ENCODE results near the gene FGG. TPM values are rescaled to one million over a fixed set of nuclear protein-coding genes. Genes with fewer than 3 reads are reported as not detected.

Gene FGG
- total RNA-seq, result not detected in 2 replicates
- not detected in 2 replicates for polyA plus RNA-seq
- polyA plus RNA-seq (2012), result not detected in 2 replicates
- not detected in 2 replicates for polyA minus RNA-seq (ENCODE audit: low replicate concordance)

- no peak within 1 kb of the TSS for H3K9ac ChIP-seq (ENCODE audit: insufficient read depth, low read length)
- no peaks in the 10 kb centered on the region for H3K27me3 ChIP-seq (ENCODE audit: control insufficient read depth, insufficient read depth, low read length)
- no peaks in the 10 kb centered on the region for H3K36me3 ChIP-seq (ENCODE audit: control insufficient read depth, insufficient read depth, low read length)
- H3K4me1 ChIP-seq (ENCODE audit: control insufficient read depth, extremely low read depth, insufficient read depth, low read length), result no peaks in the 10 kb centered on the region
- TF ChIP-seq CTCF (conservative IDR thresholded peaks at IDR 0.05 in 1 of 2, IDR thresholded peaks at IDR 0.05 in 1 of 2; ENCODE audit: low read depth in 1 of 2, low read length in 2 of 2), result no peak
- no peak for TF ChIP-seq EZH2 (IDR thresholded peaks at IDR 0.05; ENCODE audit: low read length, missing control alignments)
- H3K27ac ChIP-seq (ENCODE audit: insufficient read depth, low read length), result no peak within 1 kb of the TSS
- no peaks in the 10 kb centered on the region for H4K20me1 ChIP-seq (ENCODE audit: control insufficient read depth, extremely low read depth, insufficient read depth, low read length)
- H3K9me3 ChIP-seq (ENCODE audit: control insufficient read depth, insufficient read depth, low read depth, low read length), result no peaks in the 10 kb centered on the region
- no peak within 1 kb of the TSS for H2AFZ ChIP-seq (ENCODE audit: low read length)
- H3K4me2 ChIP-seq (ENCODE audit: extremely low read depth, insufficient read depth, low read length), result no peak within 1 kb of the TSS
- no peak for DNase-seq (ENCODE audit: low read depth in 2 of 2)
- H3K79me2 ChIP-seq (ENCODE audit: control insufficient read depth, insufficient read depth, low read length), result no peaks in the 10 kb centered on the region
- no peak within 1 kb of the TSS for H3K4me3 ChIP-seq (replicated peaks in 1 of 4; ENCODE audit: control extremely low read depth in 1 of 4, insufficient read depth in 1 of 4, low read depth in 3 of 4, low read length in 4 of 4)
These were observed at the start of gene FGG for GRCh38 chr4:154612472-154613414. FGG (minus strand) TSS chr4:154612656; CDS start chr4:154612609, 47 bp downstream.

GRCh38 chr4:154660052-154660451 lies 47.6 kb upstream of the FGG start:
- Histone ChIP-seq H3K27ac (ENCODE audit: insufficient read depth, low read length) (no peak overlapping the region), H3K27me3 (ENCODE audit: control insufficient read depth, insufficient read depth, low read length) (no peaks in the 10 kb centered on the region), H3K9ac (ENCODE audit: insufficient read depth, low read length) (no peak overlapping the region), H3K4me3 (replicated peaks in 1 of 4; ENCODE audit: control extremely low read depth in 1 of 4, insufficient read depth in 1 of 4, low read depth in 3 of 4, low read length in 4 of 4) (no peak overlapping the region), H2AFZ (ENCODE audit: low read length) (no peak overlapping the region), H3K4me1 (ENCODE audit: control insufficient read depth, extremely low read depth, insufficient read depth, low read length) (no peaks in the 10 kb centered on the region), H3K4me2 (ENCODE audit: extremely low read depth, insufficient read depth, low read length) (no peak overlapping the region), H3K79me2 (ENCODE audit: control insufficient read depth, insufficient read depth, low read length) (no peaks in the 10 kb centered on the region), H4K20me1 (ENCODE audit: control insufficient read depth, extremely low read depth, insufficient read depth, low read length) (no peaks in the 10 kb centered on the region), H3K9me3 (ENCODE audit: control insufficient read depth, insufficient read depth, low read depth, low read length) (no peaks in the 10 kb centered on the region), H3K36me3 (ENCODE audit: control insufficient read depth, insufficient read depth, low read length) (no peaks in the 10 kb centered on the region)
- peak; percentile 30 to 53 for DNase-seq (ENCODE audit: low read depth in 2 of 2)
- TF ChIP-seq EZH2 (IDR thresholded peaks at IDR 0.05; ENCODE audit: low read length, missing control alignments) (no peak), CTCF (conservative IDR thresholded peaks at IDR 0.05 in 1 of 2, IDR thresholded peaks at IDR 0.05 in 1 of 2; ENCODE audit: low read depth in 1 of 2, low read length in 2 of 2) (no peak)

DNA sequence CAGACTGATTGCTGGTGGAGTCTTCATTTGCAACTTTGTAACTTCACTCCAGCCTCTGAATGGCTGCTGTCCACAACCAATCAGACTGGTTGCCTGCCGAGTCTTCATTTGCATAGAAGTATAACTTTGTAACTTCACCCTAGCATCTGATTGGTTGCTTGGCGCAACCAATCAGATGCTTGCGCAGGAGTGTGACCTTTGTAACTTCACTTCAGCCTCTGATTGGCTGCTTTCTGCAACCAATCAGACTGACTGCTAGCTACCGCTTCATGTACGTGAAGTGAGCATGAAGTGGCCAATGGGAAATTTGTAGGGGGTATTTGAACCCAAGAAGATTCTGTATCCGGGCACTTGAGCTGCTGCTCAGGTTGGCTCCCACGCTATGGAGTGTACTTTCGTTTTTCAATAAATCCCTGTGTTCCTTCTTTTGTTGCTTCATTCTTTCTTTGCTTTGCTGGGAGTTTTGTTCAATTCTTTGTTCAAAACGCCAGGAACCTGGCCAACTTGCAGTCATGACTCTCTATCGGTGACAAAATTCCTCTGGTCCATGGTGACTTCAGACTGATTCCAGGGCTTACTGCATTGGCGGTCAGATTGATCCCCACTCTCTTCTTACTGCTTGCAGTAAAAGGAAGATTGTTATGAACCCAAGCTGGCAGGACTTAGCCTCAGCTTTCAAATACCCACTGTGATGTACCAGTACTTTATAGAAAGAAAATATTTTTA lies 46.4 kb upstream of the FGG start:
- no peaks in the 10 kb centered on the region for H3K9me3 ChIP-seq (ENCODE audit: control insufficient read depth, insufficient read depth, low read depth, low read length)
- H3K4me3 ChIP-seq (replicated peaks in 1 of 4; ENCODE audit: control extremely low read depth in 1 of 4, insufficient read depth in 1 of 4, low read depth in 3 of 4, low read length in 4 of 4), result peak overlapping the region in 2 of 4 experiments; percentile 44 to 46
- H3K27ac ChIP-seq (ENCODE audit: insufficient read depth, low read length), result no peak overlapping the region
- no peaks in the 10 kb centered on the region for H3K36me3 ChIP-seq (ENCODE audit: control insufficient read depth, insufficient read depth, low read length)
- peak in 1 of 2 donors; percentile 2 for DNase-seq (ENCODE audit: low read depth in 2 of 2)
- H2AFZ ChIP-seq (ENCODE audit: low read length), result no peak overlapping the region
- H4K20me1 ChIP-seq (ENCODE audit: control insufficient read depth, extremely low read depth, insufficient read depth, low read length), result no peaks in the 10 kb centered on the region
- no peak overlapping the region for H3K9ac ChIP-seq (ENCODE audit: insufficient read depth, low read length)
- H3K4me1 ChIP-seq (ENCODE audit: control insufficient read depth, extremely low read depth, insufficient read depth, low read length), result no peaks in the 10 kb centered on the region
- H3K79me2 ChIP-seq (ENCODE audit: control insufficient read depth, insufficient read depth, low read length), result no peaks in the 10 kb centered on the region
- H3K27me3 ChIP-seq (ENCODE audit: control insufficient read depth, insufficient read depth, low read length), result no peaks in the 10 kb centered on the region
- H3K4me2 ChIP-seq (ENCODE audit: extremely low read depth, insufficient read depth, low read length), result peak overlapping the region; percentile 25
- TF ChIP-seq EZH2 (IDR thresholded peaks at IDR 0.05; ENCODE audit: low read length, missing control alignments) (no peak), CTCF (conservative IDR thresholded peaks at IDR 0.05 in 1 of 2, IDR thresholded peaks at IDR 0.05 in 1 of 2; ENCODE audit: low read depth in 1 of 2, low read length in 2 of 2) (no peak)

All from fibroblast of lung (primary cell).